Neural progenitor cell (in vitro differentiated cells): ENCODE measurements around the gene TLE5.

Experiments used
- EZH2 ChIP-seq: fragments of 200-600 bp; sonication (generic); IDR thresholded peaks from 2 replicates; pipeline ENCODE4 v1.6.1; 2017; ENCODE audit warnings: antibody characterized with exemption, mild to moderate bottlenecking, moderate library complexity
- TF ChIP-seq, protein P1 (sequence below): fragments of 200-600 bp; sonication (generic); IDR thresholded peaks from 2 replicates; pipeline ENCODE4 v1.5.1; 2017; ENCODE audit warnings: antibody characterized with exemption, mild to moderate bottlenecking

DNA sequence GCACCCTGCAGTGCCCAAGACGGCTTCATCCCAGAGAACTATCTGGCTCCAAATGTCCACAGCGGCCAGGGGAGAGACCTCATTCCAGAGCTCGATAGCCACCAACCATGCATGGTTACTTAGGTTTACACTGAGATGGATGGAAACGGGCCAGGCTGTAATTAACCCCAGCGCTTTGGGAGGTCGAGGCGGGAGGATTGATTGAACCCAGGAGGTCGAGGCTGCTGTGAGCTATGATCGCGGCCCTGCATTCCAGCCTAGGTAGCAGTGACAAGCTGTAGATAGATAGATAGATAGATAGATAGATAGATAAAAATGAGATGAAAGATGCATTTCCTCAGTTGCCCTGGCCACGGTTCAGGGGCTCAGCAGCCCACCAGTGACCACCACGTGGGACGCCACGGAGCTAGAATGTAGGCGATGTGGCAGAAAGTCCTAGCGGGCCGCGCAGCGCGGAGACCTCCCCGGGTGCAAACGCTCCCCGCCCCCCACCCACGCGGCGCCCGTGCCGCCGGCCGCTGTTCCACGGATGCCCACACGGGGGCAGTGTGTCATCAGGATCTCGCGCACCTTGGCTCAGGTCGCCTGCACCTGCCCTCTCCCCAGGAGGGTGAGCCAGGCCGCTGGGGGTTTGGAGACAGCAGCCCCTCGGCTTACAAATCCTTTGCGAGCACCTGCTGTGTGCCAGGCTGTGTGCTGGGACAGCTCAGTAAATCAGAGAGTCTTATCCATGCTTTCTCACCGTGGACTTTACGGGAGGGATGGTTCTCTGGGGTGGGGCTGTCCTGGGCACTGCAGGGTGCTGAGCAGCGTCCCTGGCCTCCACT is 13.5 kb upstream of the TLE5 start:
- TF ChIP-seq, protein P1, sequence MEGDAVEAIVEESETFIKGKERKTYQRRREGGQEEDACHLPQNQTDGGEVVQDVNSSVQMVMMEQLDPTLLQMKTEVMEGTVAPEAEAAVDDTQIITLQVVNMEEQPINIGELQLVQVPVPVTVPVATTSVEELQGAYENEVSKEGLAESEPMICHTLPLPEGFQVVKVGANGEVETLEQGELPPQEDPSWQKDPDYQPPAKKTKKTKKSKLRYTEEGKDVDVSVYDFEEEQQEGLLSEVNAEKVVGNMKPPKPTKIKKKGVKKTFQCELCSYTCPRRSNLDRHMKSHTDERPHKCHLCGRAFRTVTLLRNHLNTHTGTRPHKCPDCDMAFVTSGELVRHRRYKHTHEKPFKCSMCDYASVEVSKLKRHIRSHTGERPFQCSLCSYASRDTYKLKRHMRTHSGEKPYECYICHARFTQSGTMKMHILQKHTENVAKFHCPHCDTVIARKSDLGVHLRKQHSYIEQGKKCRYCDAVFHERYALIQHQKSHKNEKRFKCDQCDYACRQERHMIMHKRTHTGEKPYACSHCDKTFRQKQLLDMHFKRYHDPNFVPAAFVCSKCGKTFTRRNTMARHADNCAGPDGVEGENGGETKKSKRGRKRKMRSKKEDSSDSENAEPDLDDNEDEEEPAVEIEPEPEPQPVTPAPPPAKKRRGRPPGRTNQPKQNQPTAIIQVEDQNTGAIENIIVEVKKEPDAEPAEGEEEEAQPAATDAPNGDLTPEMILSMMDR: peak; percentile 97
- no peak for TF ChIP-seq EZH2
